ENCODE data around the gene XRCC3. TPM values are rescaled to one million over a fixed set of nuclear protein-coding genes. Genes with fewer than 3 reads are reported as not detected.
"Not testable (repeated sequence)": the region's sequence is repeated elsewhere in the genome, so short reads cannot be mapped to it uniquely, and the experiment has no call there.

The XRCC3 gene
- total and polyA plus RNA-seq, 12 donors = 1.3 to 10.2 (median 5.0) TPM

- peaks cover 0 to 45% of the 10 kb centered on the region in 2 donors for H3K36me3 ChIP-seq (replicated peaks in 1 of 2)
- TF ChIP-seq, protein P1, sequence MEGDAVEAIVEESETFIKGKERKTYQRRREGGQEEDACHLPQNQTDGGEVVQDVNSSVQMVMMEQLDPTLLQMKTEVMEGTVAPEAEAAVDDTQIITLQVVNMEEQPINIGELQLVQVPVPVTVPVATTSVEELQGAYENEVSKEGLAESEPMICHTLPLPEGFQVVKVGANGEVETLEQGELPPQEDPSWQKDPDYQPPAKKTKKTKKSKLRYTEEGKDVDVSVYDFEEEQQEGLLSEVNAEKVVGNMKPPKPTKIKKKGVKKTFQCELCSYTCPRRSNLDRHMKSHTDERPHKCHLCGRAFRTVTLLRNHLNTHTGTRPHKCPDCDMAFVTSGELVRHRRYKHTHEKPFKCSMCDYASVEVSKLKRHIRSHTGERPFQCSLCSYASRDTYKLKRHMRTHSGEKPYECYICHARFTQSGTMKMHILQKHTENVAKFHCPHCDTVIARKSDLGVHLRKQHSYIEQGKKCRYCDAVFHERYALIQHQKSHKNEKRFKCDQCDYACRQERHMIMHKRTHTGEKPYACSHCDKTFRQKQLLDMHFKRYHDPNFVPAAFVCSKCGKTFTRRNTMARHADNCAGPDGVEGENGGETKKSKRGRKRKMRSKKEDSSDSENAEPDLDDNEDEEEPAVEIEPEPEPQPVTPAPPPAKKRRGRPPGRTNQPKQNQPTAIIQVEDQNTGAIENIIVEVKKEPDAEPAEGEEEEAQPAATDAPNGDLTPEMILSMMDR (IDR thresholded peaks at IDR 0.05) = no peak
- TF ChIP-seq POLR2A (IDR thresholded peaks at IDR 0.05) = no peak
- WGBS, 4 donors = 58 to 68% (median 62%) methylated on average over 6 of the region's 6 CpGs
- intact Hi-C loops (cut with DNase I) = no loop called here
- H3K27me3 ChIP-seq = no peaks in the 10 kb centered on the region
- H3K9me3 ChIP-seq (replicated peaks in 1 of 3) = no peaks in the 10 kb centered on the region
- H3K4me3 ChIP-seq = no peak overlapping the region
- peaks cover 11 to 35% of the 10 kb centered on the region in 2 donors for H3K4me1 ChIP-seq (replicated peaks in 1 of 2)
- H3K27ac ChIP-seq = peak overlapping the region in 1 of 5 donors; percentile 43
- no peak for DNase-seq
Measured at GRCh38 chr14:103654619-103655018, 60.6 kb downstream of the XRCC3 start.

DNA sequence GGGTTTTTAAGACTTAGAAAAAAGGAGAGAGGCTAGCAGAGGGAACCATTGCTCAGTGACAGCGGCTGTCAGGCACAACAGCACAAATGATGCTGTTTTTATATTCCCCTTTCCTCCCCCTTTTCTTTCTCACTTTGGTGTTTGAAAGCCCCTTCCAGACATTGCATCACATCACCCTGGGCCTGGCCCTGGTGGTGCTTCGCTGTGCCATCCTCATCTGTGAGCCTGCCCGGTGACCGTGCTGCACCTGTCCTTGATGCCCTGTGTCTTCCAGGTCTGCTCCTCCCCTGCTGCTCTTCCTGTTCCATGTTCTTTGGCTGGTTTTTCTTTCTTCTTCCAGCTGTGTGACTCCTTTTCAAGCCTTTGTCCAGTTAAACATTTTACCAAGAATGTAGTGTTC lies 61.4 kb downstream of the XRCC3 start:
- Histone ChIP-seq H3K36me3 (replicated peaks in 1 of 2) (peaks cover 0 to 37% of the 10 kb centered on the region in 2 donors), H3K4me3 (no peak overlapping the region), H3K9me3 (replicated peaks in 1 of 3) (no peaks in the 10 kb centered on the region), H3K27ac (peak overlapping the region in 2 of 5 donors; percentile 24 to 39), H3K4me1 (replicated peaks in 1 of 2) (peaks cover 11 to 35% of the 10 kb centered on the region in 2 donors), H3K27me3 (no peaks in the 10 kb centered on the region)
- intact Hi-C loops (cut with DNase I) = no loop called here
- TF ChIP-seq, protein P1 (IDR thresholded peaks at IDR 0.05) = no peak
- no peak for TF ChIP-seq POLR2A (IDR thresholded peaks at IDR 0.05)
- DNase-seq = no peak
- WGBS, 4 donors = 41 to 55% (median 48%) methylated on average over 4 of the region's 4 CpGs

DNA sequence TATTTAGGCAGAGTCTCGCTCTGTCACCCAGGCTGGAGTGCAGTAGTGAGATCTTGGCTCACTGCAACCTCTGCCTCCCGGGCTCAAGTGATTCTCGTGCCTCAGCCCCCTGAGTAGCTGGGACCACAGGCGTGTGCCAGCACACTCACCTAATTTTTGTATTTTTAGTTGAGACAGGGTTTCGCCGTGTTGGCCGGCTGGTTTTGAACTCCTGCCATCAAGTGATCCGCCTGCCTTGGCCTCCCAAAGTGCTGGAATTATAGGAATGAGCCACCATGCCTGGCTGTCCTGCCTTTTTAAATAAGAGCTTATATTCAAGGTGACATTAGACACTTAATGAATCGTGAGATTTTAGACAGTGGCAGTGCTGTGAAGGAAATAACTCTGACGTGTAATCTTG lies 61.9 kb downstream of the XRCC3 start:
- H3K27me3 ChIP-seq; DNase-seq; H3K4me3 ChIP-seq; H3K9me3 ChIP-seq (replicated peaks in 1 of 3); intact Hi-C loops (cut with DNase I): not testable (repeated sequence)
- 61 to 66% (median 64%) methylated on average over 10 of the region's 10 CpGs for WGBS, 4 donors
- Histone ChIP-seq H3K4me1 (replicated peaks in 1 of 2) (peaks cover 11 to 35% of the 10 kb centered on the region in 2 donors), H3K27ac (peak overlapping the region in 2 of 5 donors; percentile 24 to 39), H3K36me3 (replicated peaks in 1 of 2) (peaks cover 0 to 34% of the 10 kb centered on the region in 2 donors)

DNA sequence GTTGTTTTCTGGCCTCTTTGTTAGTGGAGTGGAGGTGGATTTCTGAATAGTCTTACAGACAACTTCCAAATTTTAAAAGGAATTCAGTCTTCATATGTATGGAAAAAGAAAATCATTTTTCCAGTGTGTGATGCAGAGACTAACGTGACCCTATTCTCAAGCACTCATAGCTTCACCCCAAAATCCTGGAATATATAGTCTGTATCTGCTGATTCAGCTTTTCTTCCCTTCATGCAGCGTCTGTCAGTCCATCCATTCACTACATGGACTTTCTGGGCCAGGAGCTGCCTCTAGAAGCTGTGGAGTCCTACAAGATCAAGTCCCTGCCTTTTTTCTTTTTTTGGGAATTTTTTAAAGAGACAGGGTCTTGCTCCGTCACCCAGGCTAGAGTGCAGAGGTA lies 62.4 kb downstream of the XRCC3 start:
- TF ChIP-seq, protein P1 (IDR thresholded peaks at IDR 0.05) = no peak
- TF ChIP-seq POLR2A (IDR thresholded peaks at IDR 0.05) = no peak
- intact Hi-C loops (cut with DNase I) = no loop called here

DNA sequence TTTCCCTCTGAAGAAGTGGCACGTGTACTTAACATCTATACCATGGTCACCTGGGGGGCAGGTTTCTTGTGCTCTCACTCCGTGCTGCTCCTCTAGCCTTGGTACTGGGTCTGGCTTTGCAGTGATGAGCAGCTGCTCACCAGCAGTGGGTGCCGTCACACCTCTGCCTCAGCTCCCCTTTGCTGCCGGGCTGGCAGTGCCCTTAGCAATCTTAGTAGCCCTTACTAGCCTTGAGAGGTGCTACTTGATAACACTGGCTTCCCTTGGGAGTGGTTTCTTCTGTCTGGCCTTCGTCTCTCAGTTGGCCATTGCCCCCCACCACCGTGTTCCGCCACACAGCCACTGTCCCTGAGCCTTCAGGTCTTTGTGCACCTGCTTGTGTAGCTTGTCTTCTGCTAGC lies 63.7 kb downstream of the XRCC3 start:
- Histone ChIP-seq H3K27me3 (no peaks in the 10 kb centered on the region), H3K4me3 (no peak overlapping the region), H3K4me1 (replicated peaks in 1 of 2) (peaks cover 11 to 39% of the 10 kb centered on the region in 2 donors), H3K27ac (no peak overlapping the region), H3K9me3 (replicated peaks in 1 of 3) (no peaks in the 10 kb centered on the region), H3K36me3 (replicated peaks in 1 of 2) (peaks cover 0 to 21% of the 10 kb centered on the region in 2 donors)
- intact Hi-C loops (cut with DNase I) = no loop called here
- WGBS, 4 donors = 62 to 77% (median 65%) methylated on average over 6 to 7 of the region's 7 CpGs
- TF ChIP-seq, protein P1 (IDR thresholded peaks at IDR 0.05) = no peak
- TF ChIP-seq POLR2A (IDR thresholded peaks at IDR 0.05) = no peak
- no peak for DNase-seq

More for the DNA sequence above, 62.4 kb downstream of the XRCC3 start:
- 80 to 83% (median 83%) methylated on average over 3 of the region's 3 CpGs for WGBS, 4 donors
- Histone ChIP-seq H3K4me3 (no peak overlapping the region), H3K36me3 (replicated peaks in 1 of 2) (peaks cover 0 to 31% of the 10 kb centered on the region in 2 donors), H3K9me3 (replicated peaks in 1 of 3) (no peaks in the 10 kb centered on the region), H3K27ac (peak overlapping the region in 1 of 5 donors; percentile 39), H3K4me1 (replicated peaks in 1 of 2) (peaks cover 11 to 35% of the 10 kb centered on the region in 2 donors), H3K27me3 (no peaks in the 10 kb centered on the region)
- DNase-seq = no peak
